ENCODE data around the gene GNAT1.
"Not testable (repeated sequence)": the region's sequence is repeated elsewhere in the genome, so short reads cannot be mapped to it uniquely, and the experiment has no call there.

GNAT1 gene

GRCh38 chr3:50243543-50243895, 52.1 kb downstream of the GNAT1 start:
- no peak for DNase-seq

- not testable (repeated sequence) for DNase-seq
These were observed 53.4 kb downstream of the GNAT1 start for GRCh38 chr3:50244813-50245212.

- no peak for DNase-seq
These were observed 53.9 kb downstream of the GNAT1 start for GRCh38 chr3:50245251-50245745.

DNA sequence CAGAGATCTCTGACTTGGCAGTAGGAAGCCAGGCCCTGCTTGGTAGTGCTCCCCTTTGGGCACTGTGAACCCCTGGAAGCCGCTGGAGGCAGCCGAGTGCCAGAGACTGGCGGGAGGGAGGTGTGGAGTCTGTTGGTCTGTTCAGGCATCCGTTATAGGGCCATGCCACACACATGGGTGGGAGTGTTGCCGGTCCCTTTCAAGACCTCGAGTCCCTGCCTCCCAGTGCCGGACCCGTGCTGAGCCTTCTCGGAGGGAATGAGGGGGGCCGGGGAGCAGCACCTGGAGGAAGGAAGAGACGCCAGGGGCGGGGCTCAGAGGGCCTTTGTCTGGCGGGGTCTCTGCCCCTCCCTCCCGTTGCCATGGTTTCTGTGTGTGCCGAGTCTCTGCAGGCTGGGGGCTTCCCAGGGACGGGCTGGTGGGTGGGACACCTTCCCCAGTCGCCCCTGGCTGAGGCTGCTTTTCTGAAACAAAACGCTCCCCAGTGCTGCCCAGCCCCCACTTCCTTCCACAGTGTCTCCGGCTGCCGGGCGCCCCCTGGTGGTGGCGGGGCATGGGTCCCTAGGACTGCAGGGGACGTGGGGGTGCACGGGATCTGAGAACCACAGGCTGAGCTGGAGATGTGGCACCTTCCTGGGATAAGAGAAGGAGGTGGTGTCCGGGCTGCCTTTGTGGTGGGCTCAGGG, 54.6 kb downstream of the GNAT1 start:
- peak; percentile 52 for DNase-seq

DNA sequence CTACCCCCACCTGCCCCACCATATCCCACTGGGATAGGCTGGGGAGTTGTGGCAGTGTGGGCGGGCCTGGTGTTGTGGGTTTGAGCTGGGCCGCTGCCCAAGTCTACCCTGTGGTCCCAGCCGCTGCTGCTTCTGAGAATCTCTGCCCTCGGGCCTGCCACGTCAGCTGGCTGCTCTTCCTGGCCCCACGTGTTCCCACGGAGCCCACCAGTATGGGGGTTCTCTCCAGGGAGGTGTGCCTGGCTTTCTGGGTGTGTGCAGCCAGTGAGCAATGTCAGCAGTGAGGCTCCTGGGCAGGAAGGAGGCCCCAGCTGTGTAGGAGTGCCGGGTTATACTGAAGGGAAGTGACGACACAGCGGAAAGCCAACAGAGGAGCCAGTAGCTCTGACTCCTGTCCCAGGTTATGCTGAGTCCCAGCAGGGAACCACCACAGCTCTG, 55.1 kb downstream of the GNAT1 start:
- no peak for DNase-seq

Data from DMS79 treated with DMSO at 0.1 percent for 48 hours (cell line).